Erythroblast (primary cell): Measurements from ENCODE around the gene CYP51A1.

ENCODE experiments used
- GATA1 ChIP-seq: IDR thresholded peaks from 2 replicates; pipeline ENCODE4 v1.6.1; 2011; ENCODE audit warnings: low read depth, mild to moderate bottlenecking, control low read depth, low read length, moderate library complexity
- POLR2A ChIP-seq: IDR thresholded peaks from 2 replicates; pipeline ENCODE4 v1.6.1; 2011; ENCODE audit warnings: mild to moderate bottlenecking, low read length

GRCh38 chr7:92155108-92155739, 20.9 kb upstream of the CYP51A1 start:
- TF ChIP-seq POLR2A (no peak), GATA1 (no peak)
